Neural progenitor cell (in vitro differentiated cells): ENCODE data around the gene TMEM19. TPM values are rescaled to one million over a fixed set of nuclear protein-coding genes. Genes with fewer than 3 reads are reported as not detected.

Source experiments
- DNase-seq: peaks from one replicate; pipeline ENCODE4 v3.0.0-alpha.2; 2016; ENCODE audit warnings: low spot score
- H2AFZ ChIP-seq: fragments of 200-600 bp; sonication (generic); replicated peaks from 2 replicates; pipeline ENCODE4 v1.6.1; 2016; ENCODE audit warnings: antibody characterized with exemption
- H3F3A ChIP-seq: fragments of 200-600 bp; sonication (generic); 2 replicates; pipeline ENCODE4 v1.6.1; 2016; ENCODE audit warnings: antibody characterized with exemption, low read depth
- H3K27ac ChIP-seq: fragments of 200-600 bp; sonication (generic); 2 replicates; pipeline ENCODE4 v1.5.1; 2016; ENCODE audit warnings: mild to moderate bottlenecking
- H3K27me3 ChIP-seq: fragments of 200-600 bp; sonication (generic); 2 replicates; pipeline ENCODE4 v1.6.1; 2016; ENCODE audit warnings: mild to moderate bottlenecking, moderate library complexity
- H3K36me3 ChIP-seq: fragments of 200-600 bp; sonication (generic); 2 replicates; pipeline ENCODE4 v1.5.1; 2016
- H3K4me1 ChIP-seq: fragments of 200-600 bp; sonication (generic); 2 replicates; pipeline ENCODE4 v1.6.1; 2016; ENCODE audit warnings: mixed run types
- H3K4me2 ChIP-seq: fragments of 200-600 bp; sonication (generic); 2 replicates; pipeline ENCODE4 v1.6.1; 2016
- H3K4me3 ChIP-seq: fragments of 200-600 bp; sonication (generic); 2 replicates; pipeline ENCODE4 v1.5.1; 2016
- H3K79me2 ChIP-seq: fragments of 200-600 bp; sonication (generic); 2 replicates; pipeline ENCODE4 v1.6.1; 2016; ENCODE audit warnings: low read depth
- H3K9ac ChIP-seq: fragments of 200-600 bp; sonication (generic); 2 replicates; pipeline ENCODE4 v1.6.1; 2016
- H3K9me3 ChIP-seq: fragments of 200-600 bp; sonication (generic); 2 replicates; pipeline ENCODE4 v1.5.1; 2016; ENCODE audit warnings: low read depth
- H4K20me1 ChIP-seq: fragments of 200-600 bp; sonication (generic); 2 replicates; pipeline ENCODE4 v1.6.1; 2016; ENCODE audit warnings: low read depth
- H3K27ac Mint-ChIP-seq: 3 replicates; pipeline ENCODE4 v1.8.0; 2021; ENCODE audit warnings: mixed read lengths
- H3K27me3 Mint-ChIP-seq: 2 replicates; pipeline ENCODE4 v1.8.0; 2022; ENCODE audit warnings: low read depth, mild to moderate bottlenecking, inconsistent platforms, moderate library complexity, mixed read lengths; ENCODE audit not compliant: insufficient read depth
- H3K36me3 Mint-ChIP-seq: 3 replicates; pipeline ENCODE4 v1.8.0; 2021; ENCODE audit warnings: mixed read lengths
- H3K4me1 Mint-ChIP-seq: 3 replicates; pipeline ENCODE4 v1.8.0; 2021; ENCODE audit warnings: mixed read lengths
- H3K4me3 Mint-ChIP-seq: 3 replicates; pipeline ENCODE4 v1.8.0; 2021; ENCODE audit warnings: mild to moderate bottlenecking, moderate library complexity, mixed read lengths
- H3K9me3 Mint-ChIP-seq: 3 replicates; pipeline ENCODE4 v1.8.0; 2020; ENCODE audit warnings: mixed read lengths
- CTCF ChIP-seq: fragments of 200-600 bp; sonication (generic); IDR thresholded peaks from 2 replicates; pipeline ENCODE4 v1.5.1; 2017; ENCODE audit warnings: antibody characterized with exemption, mild to moderate bottlenecking
- EZH2 ChIP-seq: fragments of 200-600 bp; sonication (generic); IDR thresholded peaks from 2 replicates; pipeline ENCODE4 v1.6.1; 2017; ENCODE audit warnings: antibody characterized with exemption, mild to moderate bottlenecking, moderate library complexity
- EZH2phosphoT487 ChIP-seq: fragments of 200-600 bp; sonication (generic); IDR thresholded peaks from 2 replicates; pipeline ENCODE4 v1.6.1; 2017; ENCODE audit warnings: antibody characterized with exemption
- total RNA-seq: library from RNA; depleted of rRNA; stranded (reverse); fragments of >200 nt; gene quantifications from 2 replicates; pipeline ENCODE4 v1.2.3, GENCODE V29; 2015; ENCODE audit warnings: low replicate concordance

TMEM19 gene
- total RNA-seq, 1 donor from 2014 or later, result 9.3 TPM

- no peak overlapping the region for H3K4me2 ChIP-seq
- H3K4me1 ChIP-seq, result peaks cover 16% of the 10 kb centered on the region
- Mint-ChIP-seq H3K27me3 (no peaks in the 10 kb centered on the region), H3K4me3 (no peak overlapping the region), H3K4me1 (peaks cover 22% of the 10 kb centered on the region), H3K27ac (no peak overlapping the region), H3K9me3 (no peaks in the 10 kb centered on the region), H3K36me3 (peaks cover 12% of the 10 kb centered on the region)
- no peak for TF ChIP-seq EZH2phosphoT487
- TF ChIP-seq EZH2, result no peak
- TF ChIP-seq CTCF, result no peak
- H2AFZ ChIP-seq, result no peak overlapping the region
- no peak overlapping the region for H3K9ac ChIP-seq
- H3K4me3 ChIP-seq, result no peak overlapping the region
- no peak for DNase-seq
- no peaks in the 10 kb centered on the region for H3K9me3 ChIP-seq
- peaks cover 54% of the 10 kb centered on the region for H3K79me2 ChIP-seq
- peaks cover 11% of the 10 kb centered on the region for H3F3A ChIP-seq
- no peaks in the 10 kb centered on the region for H3K27me3 ChIP-seq
- H4K20me1 ChIP-seq, result peaks cover 19% of the 10 kb centered on the region
- H3K27ac ChIP-seq, result no peak overlapping the region
- no peaks in the 10 kb centered on the region for H3K36me3 ChIP-seq
These were observed 19.6 kb upstream of the TMEM19 start for GRCh38 chr12:71666259-71666658.

DNA sequence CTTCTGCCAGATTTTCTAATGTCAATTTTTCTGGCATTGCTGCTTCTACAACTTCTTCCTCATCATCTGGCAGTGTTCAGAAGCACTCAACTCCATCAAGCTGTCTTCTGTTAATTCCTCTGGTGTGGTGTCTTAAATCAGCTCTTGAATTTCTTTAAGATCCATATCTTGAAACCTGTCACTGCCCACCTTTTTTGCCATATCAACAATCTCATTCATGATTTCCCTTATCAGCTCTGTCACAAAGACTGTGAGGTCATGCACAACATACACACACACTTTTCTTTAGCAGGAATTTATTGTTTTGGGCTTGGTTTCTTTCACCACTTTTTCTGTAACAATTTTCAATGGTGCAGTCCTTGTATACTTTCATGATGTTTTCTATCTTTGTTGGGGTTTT is 14.6 kb upstream of the TMEM19 start:
- no peak overlapping the region for H3K4me3 Mint-ChIP-seq
- no peak overlapping the region for H3K27ac Mint-ChIP-seq

GRCh38 chr12:71671816-71672215 is 14.1 kb upstream of the TMEM19 start:
- H3K4me3 Mint-ChIP-seq, result no peak overlapping the region
- no peaks in the 10 kb centered on the region for H4K20me1 ChIP-seq
- H3K36me3 ChIP-seq, result no peaks in the 10 kb centered on the region
- no peaks in the 10 kb centered on the region for H3K27me3 ChIP-seq
- no peaks in the 10 kb centered on the region for H3K9me3 Mint-ChIP-seq
- H3K4me3 ChIP-seq, result no peak overlapping the region
- peaks cover 4% of the 10 kb centered on the region for H3K4me1 Mint-ChIP-seq
- peaks cover 5% of the 10 kb centered on the region for H3K79me2 ChIP-seq
- H3K27ac Mint-ChIP-seq, result no peak overlapping the region
- no peak overlapping the region for H3K27ac ChIP-seq
- peaks cover 7% of the 10 kb centered on the region for H3K36me3 Mint-ChIP-seq
- no peaks in the 10 kb centered on the region for H3K27me3 Mint-ChIP-seq
- no peak overlapping the region for H2AFZ ChIP-seq
- H3K9ac ChIP-seq, result no peak overlapping the region
- no peak for DNase-seq
- H3F3A ChIP-seq, result no peaks in the 10 kb centered on the region
- peaks cover 8% of the 10 kb centered on the region for H3K4me1 ChIP-seq
- H3K9me3 ChIP-seq, result no peaks in the 10 kb centered on the region
- no peak overlapping the region for H3K4me2 ChIP-seq
- TF ChIP-seq EZH2 (no peak), EZH2phosphoT487 (no peak), CTCF (no peak)

More for the DNA sequence above, 14.6 kb upstream of the TMEM19 start:
- TF ChIP-seq EZH2 (no peak), CTCF (no peak)
- Mint-ChIP-seq H3K9me3 (no peaks in the 10 kb centered on the region), H3K27me3 (no peaks in the 10 kb centered on the region), H3K4me1 (peaks cover 4% of the 10 kb centered on the region), H3K36me3 (peaks cover 7% of the 10 kb centered on the region)
- Histone ChIP-seq H3K9ac (no peak overlapping the region), H3K27ac (no peak overlapping the region), H3K79me2 (peaks cover 10% of the 10 kb centered on the region), H3K9me3 (no peaks in the 10 kb centered on the region), H2AFZ (no peak overlapping the region), H3K27me3 (no peaks in the 10 kb centered on the region), H3K4me1 (peaks cover 8% of the 10 kb centered on the region), H4K20me1 (no peaks in the 10 kb centered on the region), H3K4me2 (no peak overlapping the region), H3F3A (no peaks in the 10 kb centered on the region), H3K4me3 (no peak overlapping the region), H3K36me3 (no peaks in the 10 kb centered on the region)
- no peak for DNase-seq
